ENCODE data around the gene CCR5AS.
"Not testable (repeated sequence)": the region's sequence is repeated elsewhere in the genome, so short reads cannot be mapped to it uniquely, and the experiment has no call there.

DNA sequence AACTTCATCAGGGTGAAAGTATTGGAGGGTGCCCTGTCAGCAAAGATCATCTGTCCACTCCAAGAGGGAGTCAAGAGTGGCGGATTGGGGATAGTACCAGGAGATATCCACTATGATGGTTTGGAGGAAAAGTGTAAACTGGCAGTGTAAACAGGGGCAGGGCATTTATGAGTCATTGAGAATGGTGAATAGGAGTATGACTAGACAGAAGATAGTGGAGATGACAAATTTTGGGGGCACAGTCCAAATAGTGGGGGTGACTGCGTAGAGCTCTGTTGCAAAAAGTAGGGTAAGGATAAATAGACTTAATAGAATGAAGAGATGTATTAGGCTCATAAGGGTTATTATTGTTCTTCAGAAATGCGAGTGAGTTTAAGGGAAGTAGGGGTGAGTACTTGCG, 18.0 kb downstream of the CCR5AS start:
- TF ChIP-seq, protein P1, sequence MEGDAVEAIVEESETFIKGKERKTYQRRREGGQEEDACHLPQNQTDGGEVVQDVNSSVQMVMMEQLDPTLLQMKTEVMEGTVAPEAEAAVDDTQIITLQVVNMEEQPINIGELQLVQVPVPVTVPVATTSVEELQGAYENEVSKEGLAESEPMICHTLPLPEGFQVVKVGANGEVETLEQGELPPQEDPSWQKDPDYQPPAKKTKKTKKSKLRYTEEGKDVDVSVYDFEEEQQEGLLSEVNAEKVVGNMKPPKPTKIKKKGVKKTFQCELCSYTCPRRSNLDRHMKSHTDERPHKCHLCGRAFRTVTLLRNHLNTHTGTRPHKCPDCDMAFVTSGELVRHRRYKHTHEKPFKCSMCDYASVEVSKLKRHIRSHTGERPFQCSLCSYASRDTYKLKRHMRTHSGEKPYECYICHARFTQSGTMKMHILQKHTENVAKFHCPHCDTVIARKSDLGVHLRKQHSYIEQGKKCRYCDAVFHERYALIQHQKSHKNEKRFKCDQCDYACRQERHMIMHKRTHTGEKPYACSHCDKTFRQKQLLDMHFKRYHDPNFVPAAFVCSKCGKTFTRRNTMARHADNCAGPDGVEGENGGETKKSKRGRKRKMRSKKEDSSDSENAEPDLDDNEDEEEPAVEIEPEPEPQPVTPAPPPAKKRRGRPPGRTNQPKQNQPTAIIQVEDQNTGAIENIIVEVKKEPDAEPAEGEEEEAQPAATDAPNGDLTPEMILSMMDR (IDR thresholded peaks at IDR 0.05) = not testable (repeated sequence)
- TF ChIP-seq ZFX (IDR thresholded peaks at IDR 0.05; ENCODE audit: borderline replicate concordance) = not testable (repeated sequence)

All from 22Rv1 (cell line).